NCI-H1694 treated with DMSO at 0.1 percent for 48 hours (cell line): ENCODE data around the gene SSR1.
"Not testable (repeated sequence)": the region's sequence is repeated elsewhere in the genome, so short reads cannot be mapped to it uniquely, and the experiment has no call there.

Source experiments
- DNase-seq: peaks from one replicate; lab custom pipeline; 2025; lab: John Stamatoyannopoulos, UW

SSR1 gene

DNA sequence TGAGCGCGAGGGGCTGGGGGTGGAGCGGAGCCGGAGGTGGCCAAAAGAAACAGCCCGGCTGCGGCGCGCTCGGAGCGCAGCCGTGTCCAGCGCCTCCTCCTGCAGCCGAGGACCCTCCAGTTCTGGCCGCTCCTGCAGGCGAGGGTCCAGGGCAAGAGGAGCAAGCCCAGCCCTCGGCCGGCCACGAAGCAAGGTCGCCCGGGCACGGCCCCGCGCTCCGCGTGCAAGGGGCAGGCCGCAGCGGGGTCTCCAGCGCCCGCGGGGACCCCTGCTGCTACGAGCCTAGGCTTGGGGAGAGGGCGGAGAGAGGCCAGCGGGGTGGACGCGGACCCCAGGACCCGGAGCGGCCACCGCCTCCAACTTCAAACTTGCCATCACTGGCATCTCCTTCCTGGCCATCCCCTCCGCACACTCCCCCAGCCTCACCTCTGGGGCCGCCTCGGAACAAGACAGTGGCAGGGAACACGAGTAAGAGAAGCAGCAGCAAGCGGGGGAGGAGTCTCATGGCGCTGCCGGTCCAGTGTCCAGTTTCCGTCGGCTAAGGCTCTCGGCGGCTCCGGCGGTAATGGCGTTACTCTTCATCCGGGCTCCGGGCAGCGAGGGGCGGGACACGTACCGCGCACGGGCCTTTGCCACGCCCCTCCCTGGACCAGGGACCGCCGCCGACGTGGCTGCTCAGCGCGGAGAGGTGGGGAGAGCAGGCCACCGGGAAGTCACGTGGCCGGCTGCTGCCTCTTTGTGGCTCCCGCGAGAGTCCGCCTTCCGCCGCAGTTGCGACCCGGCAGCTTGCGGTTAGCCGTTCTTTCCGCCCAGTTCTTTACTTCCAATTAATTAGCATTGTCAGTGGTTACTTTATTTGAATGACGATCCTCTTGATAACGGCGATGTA is at the start of gene SSR1:
TSS of gene SSR1 (minus strand) at position 584 of the 889 bp plus-strand sequence. CDS start at position 505, 79 bp downstream.
- DNase-seq: peak; percentile 98

DNA sequence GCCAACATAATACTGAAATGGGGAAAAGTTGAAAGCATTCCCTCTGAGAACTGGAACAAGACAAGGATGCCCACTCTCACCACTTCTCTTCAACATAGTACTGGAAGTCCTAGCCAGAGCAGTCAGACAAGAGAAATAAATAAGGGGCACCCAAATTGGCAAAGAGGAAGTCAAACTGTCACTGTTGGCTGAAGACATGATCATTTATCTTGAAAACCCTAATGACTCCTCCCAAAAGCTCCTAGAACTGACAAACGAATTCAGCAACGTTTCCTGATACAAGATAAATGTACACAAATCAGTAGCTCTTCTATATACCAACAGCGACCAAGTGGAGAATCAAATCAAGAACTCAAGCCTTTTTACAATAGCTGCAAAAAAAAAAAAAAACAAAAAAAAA is 38.9 kb upstream of the SSR1 start:
- DNase-seq: not testable (repeated sequence)

DNA sequence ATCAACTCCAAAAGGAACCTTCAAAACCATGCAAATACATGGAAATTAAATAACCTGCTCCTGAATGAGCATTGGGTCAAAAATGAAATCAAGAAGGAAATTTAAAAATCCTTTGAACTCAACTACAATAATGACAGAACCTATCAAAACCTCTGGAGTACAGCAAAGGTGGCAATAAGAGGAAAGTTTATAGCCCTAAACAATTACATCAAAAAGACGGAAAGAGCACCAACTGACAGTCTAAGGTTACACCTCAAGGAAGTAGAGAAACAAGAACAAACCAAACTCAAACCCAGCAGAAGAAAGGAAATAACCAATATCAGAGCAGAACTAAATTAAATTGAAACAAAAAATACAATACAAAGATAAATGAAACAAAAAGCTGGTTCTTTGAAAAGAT is 37.6 kb upstream of the SSR1 start:
- DNase-seq: not testable (repeated sequence)

DNA sequence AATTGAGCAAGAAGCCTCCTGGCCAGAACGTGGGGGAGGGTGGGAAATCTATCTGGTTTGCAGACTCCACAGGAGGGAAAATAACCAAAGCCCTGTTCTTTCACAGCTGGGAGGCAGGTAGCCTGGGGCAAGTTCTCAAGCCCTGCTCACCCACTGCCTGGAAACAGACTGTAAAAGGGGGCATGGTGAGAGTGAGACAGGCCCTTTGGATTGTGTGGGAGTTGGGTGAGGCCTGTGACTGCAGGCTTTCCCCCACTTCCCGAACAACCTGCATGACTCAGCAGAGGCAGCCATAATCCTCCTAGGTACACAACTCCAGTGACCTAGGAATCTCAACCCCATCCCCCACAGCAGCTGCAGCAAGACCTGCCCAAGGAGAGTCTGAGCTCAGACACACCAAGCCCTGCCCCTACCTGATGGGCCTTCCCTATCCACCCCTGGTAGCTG is 34.6 kb upstream of the SSR1 start:
- not testable (repeated sequence) for DNase-seq

DNA sequence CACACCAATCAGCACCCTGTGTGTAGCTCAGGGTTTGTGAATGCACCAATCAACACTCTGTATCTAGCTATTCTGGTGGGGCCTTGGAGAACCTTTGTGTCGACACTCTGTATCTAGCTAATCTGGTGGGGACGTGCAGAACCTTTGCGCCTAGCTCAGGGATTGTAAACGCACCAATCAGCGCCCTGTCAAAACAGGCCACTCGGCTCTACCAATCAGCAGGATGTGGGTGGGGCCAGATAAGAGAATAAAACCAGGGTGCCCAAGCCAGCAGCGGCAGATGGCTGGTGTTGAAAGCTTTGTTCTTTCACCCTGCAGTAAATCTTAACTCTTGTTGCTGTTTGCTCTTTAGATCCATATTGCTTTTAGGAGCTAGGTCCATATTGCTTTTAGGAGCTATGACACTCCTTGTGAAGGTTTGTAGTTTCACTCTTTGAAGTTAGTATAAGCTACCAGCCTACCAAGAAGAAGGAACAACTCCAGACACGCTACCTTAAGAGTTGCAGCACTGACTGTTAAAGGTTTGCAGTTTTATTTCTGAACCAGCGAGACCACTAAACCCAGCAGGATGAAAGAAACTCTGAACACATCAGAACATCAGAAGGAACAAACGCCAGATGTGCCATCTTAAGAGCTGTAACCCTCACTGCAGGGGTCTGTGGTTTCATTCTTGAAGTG is 31.9 kb upstream of the SSR1 start:
- DNase-seq: not testable (repeated sequence)

DNA sequence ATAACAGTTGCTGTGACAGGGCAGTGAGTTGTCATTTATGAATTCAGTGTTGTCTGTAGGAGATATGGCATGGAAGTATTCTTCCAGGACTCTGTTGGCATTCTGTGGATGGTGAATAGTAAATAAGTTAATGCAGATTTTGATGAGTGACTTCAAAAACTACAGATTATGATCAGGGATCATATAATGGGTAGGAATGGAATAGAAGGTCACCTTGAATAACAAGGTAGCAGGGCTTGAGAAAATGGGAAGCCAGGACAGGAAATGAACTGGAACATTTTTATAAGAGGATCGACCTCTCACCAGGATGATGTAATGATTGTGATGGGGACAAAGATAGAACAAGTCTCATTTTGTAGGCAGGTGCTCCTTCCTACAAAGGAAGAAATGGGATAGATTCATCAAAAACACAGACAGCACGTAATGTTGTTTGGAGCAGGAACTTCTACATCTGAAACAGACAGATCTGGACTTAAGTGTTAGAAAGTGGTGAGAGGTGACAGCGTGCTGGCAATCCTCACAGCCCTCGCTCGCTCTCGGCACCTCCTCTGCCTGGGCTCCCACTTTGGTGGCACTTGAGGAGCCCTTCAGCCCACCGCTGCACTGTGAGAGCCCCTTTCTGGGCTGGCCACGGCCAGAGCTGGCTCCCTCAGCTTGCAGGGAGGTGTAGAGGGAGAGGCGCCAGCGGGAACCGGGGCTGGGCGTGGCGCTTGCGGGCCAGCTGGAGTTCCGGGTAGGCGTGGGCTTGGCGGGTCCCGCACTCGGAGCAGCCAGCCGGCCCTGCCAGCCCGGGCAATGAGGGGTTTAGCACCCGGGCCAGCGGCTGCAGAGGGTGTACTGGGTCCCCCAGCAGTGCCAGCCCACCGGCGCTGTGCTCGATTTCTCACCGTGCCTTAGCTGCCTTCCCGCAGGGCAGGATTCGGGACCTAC is 30.8 kb upstream of the SSR1 start:
- no peak for DNase-seq

DNA sequence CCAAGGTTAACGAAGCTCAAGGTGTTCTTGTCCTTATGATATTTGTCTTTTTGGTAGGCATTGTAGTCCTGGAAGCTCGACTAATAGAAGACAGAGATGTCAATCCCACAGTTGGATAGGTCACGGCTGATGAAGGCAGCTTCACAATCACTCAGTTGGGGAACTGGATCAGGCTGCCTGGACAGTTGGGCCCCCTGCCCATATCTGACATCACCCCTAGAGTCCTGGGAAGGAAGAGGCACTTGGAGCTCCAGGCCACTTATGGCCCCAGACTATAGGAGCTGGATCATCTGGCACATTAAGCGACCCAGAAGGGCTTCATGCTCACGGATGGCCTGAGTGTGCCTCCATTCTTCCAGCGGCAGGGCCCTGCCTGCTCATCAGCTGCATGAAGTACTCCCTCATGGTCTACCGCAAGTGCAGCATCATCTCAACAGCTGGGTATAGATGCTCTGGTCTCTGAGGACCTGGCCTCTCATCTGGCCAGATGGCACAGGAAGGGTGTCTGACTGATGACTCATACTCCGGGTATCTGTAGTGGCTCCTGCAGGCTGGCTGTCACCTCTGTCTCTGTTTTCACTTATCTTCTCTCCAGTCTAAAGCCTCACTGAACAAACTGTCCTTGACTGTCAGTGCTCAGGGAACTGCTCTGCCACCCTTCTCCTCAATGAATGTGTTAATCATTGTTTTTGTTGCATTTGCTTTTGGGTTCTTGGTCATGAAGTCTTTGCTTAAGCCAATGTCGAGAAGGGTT is 29.2 kb upstream of the SSR1 start:
- peak; percentile 60 for DNase-seq

DNA sequence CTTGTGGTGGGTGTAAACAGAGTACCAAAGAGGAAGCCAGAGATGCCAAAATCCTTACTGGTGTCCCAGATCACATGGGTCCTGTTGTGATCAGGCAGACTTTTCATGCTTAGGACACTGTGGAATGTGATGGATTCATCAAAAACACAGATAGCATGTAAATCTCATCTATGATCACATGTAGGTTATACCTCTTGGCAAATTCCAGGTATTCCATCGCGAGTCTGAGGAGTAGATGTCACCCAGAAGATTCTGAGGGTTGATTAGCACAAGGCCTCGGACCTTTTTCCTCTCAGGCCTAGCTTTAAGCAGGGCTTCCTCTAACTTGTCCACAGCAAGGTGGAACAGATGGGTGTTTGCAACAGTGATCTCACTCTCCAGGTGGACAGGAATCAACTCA is 28.3 kb upstream of the SSR1 start:
- DNase-seq: no peak

DNA sequence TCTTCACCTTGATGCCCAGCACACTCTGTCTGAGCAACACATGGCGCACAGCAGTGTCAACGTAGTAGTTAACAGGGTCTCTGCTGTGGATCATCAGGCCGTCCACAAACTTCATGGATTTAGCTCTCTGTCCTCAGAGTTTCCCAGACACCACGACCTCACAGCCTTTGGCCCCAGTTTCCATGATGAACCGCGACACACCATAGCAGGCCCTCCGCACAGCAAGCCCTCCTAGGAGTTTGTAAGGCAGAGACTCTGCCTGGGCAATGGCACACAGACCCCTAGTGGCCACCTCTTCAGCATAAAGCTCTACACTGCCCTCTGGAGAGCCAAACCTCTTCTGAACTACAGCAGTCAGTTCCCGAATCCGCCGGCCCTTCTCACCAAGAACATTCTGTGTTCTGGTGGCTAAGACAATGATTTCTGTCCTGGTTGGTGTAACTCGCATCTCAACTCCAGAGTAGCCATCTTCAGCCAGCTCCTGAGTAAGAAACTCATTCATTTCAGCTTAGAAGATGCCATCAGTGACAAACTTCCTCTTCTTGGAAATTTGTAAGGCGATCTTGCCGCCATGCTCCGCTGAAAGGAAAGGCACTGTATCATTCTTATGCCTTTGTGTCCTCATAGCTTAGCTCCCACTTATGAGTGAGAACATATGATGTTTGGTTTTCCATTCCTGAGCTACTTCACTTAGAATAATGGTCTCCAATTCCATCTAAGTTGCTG is 26.2 kb upstream of the SSR1 start:
- DNase-seq: not testable (repeated sequence)

DNA sequence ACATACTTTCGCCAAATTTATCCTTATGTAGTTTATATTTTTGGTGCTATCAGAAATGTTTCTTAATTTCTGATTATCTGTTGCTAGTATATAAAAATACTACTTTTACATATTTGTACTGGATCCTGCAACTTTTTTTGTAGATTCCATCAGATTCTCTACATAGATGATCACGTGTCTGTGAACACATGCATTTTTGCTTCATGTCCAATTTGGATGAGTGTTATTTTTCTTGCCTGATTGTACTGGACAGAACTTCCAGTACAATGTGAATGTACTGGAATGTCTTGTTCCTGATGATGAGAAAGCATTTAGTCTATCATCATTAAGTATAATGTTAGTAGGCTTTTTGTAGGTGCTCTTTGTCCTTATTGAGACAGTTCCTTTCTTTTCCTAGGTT is 25.0 kb upstream of the SSR1 start:
- no peak for DNase-seq

DNA sequence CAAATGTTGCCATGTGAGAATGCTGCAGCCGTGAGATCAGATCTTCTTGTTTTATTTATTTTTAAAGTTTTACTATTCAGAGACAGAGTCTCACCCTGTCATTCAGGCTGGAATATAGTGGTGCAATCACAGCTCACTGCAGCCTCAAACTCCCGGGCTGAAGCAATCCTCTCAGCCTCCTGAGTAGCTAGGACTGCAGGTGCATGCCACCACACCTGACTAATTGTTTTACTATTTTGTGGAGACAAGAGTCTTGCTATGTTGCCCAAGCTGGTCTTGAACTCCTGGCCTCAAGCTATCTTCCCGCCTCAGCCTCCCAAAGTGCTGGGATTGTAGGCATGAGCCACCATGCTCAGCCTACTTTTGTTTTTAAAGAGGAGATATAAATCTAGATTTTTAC is 22.5 kb upstream of the SSR1 start:
- DNase-seq: no peak

DNA sequence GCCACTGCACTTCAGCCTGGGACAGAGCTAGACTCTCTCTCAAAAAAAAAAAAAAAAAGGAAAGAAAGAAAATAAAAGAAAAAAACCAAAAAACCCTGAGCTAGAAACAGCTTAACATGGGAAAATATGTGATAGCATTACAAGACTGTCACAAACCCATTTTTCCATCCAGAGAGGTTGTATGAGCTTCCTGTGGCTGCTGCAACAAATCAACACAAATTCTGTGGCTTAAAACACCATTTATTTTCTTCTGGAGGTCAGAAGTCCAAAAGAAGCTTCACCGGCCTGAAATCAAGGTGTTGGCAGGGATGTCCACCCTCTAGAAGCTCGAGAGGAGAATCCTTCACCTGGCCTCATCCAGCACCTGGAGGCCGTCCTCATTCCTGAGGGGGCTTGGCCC is 21.7 kb upstream of the SSR1 start:
- DNase-seq: no peak

DNA sequence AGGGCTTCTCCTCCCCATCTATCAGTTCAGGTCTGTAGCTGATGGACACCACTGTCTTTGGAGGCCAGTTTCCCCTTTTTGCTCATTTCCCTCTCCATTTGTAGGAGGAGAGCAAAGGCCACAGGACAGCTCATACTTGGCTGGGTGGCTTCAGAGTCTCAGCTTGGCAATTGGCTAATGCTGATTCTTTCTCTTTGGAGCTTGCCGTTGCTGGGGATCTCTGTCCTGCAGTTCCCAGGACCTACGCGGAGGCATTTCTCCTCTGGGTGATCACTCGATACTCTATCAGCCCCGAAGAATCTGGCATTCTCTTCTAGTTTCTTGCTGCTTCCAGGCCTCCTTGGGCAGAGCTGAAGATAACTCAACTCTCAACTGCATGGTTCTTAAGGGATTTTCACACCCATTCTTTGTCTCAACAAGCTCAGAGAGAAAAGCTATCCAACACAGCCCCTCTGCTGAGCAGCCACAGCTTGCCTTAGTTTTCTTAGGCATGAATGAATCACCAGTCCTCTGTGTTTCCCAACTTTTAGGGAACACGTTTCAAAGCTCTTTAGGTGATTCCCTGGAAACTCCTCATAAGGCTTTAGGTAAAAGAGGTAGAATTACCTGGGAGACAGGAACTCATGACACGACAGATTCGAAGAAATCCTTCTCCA is 19.2 kb upstream of the SSR1 start:
- no peak for DNase-seq

DNA sequence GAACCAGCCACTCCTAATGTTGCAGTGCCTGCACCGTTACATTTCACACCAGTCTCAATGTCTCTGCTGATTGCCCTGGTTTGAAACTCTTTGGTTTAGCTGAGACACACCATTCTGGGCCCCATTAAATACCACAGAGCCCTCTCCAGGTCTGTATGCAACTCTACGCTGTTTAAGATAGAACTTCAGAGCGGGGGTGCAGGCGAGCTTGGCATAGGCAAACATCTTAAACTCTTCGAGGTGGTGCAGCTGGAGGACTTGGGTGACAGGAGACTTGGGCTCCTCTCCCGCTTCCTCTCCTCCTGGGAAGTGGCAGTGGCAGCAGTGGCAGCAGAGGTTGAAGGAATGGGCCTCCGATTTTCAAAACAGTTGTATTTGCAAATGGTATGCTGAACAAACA is 18.5 kb upstream of the SSR1 start:
- no peak for DNase-seq

DNA sequence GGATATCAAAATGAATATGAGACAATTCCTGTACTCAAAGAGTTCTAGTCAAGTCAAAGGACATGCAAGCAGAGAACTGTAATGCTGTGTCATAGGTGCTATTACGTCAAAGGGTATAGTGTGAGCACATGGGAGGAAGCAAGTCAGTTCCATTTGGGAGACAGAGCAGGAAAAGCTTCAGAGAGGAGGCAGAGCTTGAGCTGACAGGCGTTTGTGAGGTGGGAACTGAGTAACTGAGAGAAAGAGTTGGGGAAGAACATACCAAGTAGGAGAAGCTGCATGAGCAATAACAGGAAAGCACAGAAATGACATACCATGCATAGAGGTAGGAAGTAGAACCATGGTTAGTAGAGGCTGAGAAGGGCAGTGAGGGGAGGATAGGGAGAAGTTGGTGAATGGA is 15.2 kb upstream of the SSR1 start:
- no peak for DNase-seq

DNA sequence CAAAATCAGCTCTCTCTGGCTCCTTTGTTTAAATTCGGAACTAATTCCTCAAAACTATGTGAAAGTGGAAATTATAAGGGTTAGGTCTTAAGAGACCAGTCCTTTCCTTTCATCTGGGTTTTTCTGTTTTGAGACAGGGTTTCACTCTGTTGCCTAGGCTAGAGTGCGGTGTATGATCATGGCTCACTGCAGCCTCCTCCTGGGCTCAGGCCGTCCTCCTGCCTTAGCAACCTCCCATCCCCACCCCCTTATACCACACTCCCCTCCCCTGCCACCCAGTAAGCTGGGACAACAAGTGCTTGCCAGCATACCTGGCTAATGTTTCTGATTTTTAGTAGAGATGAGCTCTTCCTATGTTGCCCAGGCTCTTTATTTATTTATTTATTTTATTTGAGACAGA is 12.8 kb upstream of the SSR1 start:
- no peak for DNase-seq

DNA sequence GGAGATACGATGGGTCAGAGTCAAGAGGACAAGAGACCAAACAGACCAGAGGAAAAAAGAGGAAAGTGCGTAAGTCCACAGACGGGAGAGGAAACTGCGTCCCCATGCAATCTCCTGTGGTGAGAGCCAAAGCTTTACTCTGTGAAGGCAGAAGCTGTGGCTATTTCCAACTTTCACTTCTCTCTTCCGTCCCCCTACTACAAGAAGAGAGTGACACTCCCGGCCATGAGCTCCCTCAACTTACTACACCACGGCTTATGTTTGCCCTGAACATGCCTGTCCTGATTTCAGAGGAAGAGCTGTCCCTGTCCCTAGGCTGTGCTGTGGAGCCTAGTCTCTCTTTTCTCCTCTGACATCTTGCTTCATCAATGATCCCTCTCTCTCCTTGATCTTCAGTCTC is 11.5 kb upstream of the SSR1 start:
- no peak for DNase-seq

DNA sequence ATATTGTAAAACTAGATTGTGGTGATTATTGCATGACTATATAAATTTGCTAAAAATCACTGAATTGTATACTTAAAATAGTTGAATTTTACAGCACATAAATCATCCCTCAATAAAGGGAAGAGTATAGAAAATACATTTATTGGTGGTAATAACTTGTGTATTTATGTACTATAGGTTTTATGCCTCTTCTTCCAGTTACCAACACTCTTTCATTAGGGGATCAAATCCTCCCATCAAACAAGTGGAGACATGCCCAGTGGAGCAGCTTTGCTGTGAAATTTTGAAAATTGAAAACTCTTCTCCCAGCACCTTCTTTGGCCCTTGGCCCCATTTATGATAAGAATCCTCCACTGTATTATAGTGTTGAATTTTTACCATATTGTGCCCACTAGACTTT is 10.1 kb upstream of the SSR1 start:
- DNase-seq: peak; percentile 22

DNA sequence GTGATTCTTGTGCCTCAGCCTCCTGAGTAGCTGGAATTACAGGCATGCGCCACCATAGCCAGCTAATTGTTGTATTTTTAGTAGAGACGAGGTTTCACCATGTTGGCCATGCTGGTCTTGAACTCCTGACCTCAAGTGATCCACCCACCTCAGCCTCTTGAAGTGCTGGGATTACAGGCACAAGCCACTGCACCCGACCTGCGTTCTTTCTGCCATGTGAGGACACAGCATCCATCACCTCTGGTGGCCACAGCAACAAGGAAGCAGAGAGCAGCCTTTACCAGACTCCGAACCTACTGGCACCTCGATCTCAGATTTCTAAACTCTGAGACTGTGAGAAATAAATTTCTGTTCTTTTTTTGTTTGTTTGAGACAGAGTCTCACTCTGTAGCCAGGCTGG is 8.9 kb upstream of the SSR1 start:
- DNase-seq: not testable (repeated sequence)

DNA sequence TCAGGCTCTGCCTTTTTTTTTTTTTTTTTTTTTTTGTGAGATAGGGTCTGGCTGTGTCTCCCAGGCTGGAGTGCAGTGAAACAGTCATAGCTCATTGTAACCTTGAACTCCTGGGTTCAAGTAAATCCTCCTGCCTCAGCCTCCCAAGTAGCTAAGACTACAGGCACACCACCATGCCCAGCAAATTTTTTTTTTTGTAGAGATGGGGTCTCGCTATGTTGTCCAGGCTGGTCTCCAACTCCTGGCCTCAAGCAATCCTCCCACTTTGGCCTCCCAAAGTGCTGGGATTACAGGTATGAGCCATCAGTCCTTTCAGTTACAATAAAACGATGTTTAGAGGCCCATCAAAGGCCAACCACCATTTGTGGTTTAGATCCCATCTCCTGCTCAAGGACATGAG is 6.4 kb upstream of the SSR1 start:
- not testable (repeated sequence) for DNase-seq
